DND-41 (cell line): Measurements from ENCODE around the gene PLRG1.

Experiments used
- CTCF ChIP-seq: IDR thresholded peaks from 2 replicates; pipeline ENCODE4 v1.5.1; 2012; ENCODE audit warnings: borderline replicate concordance, low read length, moderate library complexity, mild to moderate bottlenecking; ENCODE audit not compliant: poor library complexity, severe bottlenecking; ENCODE audit errors: extremely low read depth
- EZH2 ChIP-seq: IDR thresholded peaks from 3 replicates; pipeline ENCODE4 v1.6.1; 2012; ENCODE audit warnings: borderline replicate concordance, low read depth, mild to moderate bottlenecking, moderate library complexity, low read length, inconsistent platforms; ENCODE audit not compliant: severe bottlenecking

GRCh38 chr4:154490234-154490582, 60.0 kb downstream of the PLRG1 start:
- TF ChIP-seq CTCF (no peak), EZH2 (no peak)
